GM19239 (cell line): Measurements from ENCODE around the gene CPSF6.
"Not testable (repeated sequence)": the region's sequence is repeated elsewhere in the genome, so short reads cannot be mapped to it uniquely, and the experiment has no call there.

ENCODE experiments used
- DNase-seq: peaks from one replicate; pipeline ENCODE4 v3.0.0; 2011; ENCODE audit warnings: low spot score; ENCODE audit not compliant: insufficient read length
- FAIRE-seq: peaks from 2 replicates; lab custom pipeline; 2011; peaks lifted over from hg19 to GRCh38; lab: Jason Lieb, UNC

CPSF6 gene

GRCh38 chr12:69316784-69317183 is 77.4 kb downstream of the CPSF6 start:
- FAIRE-seq, DNase-seq: not testable (repeated sequence)

- not testable (repeated sequence) for FAIRE-seq, DNase-seq
Observed at GRCh38 chr12:69317233-69317632, 77.9 kb downstream of the CPSF6 start.

- no peak for FAIRE-seq
- no peak for DNase-seq
Observed at GRCh38 chr12:69318225-69318624, 78.9 kb downstream of the CPSF6 start.

GRCh38 chr12:69321351-69321750 is 82.0 kb downstream of the CPSF6 start:
- FAIRE-seq, result no peak
- DNase-seq, result no peak
